WTC11 (cell line): ENCODE measurements around the gene ALDH3B1. TPM values are rescaled to one million over a fixed set of nuclear protein-coding genes. Genes with fewer than 3 reads are reported as not detected.

Experiments used
- ATAC-seq: fragments of 200-7000 bp; cut with Tn5 transposase; 2 replicates; pipeline ENCODE4 v1.10.0; 2021; ENCODE audit warnings: mild to moderate bottlenecking, moderate library complexity
- CTCF ChIA-PET: fragments of 300-600 bp; sonication (Branson Sonifier 250); formaldehyde crosslinking; loops from one replicate; lab custom pipeline; 2021; ENCODE audit warnings: antibody characterized with exemption; lab: Charles Lee
- POLR2A ChIA-PET: fragments of 350-600 bp; sonication (Branson Sonifier 250); formaldehyde crosslinking; loops from one replicate; lab custom pipeline; 2021; ENCODE audit warnings: antibody characterized with exemption; lab: Charles Lee
- DNase-seq: peaks from one replicate; pipeline ENCODE4 v3.0.0; 2021; ENCODE audit warnings: low spot score
- H3K27ac Mint-ChIP-seq: 2 replicates; pipeline ENCODE4 v1.8.0; 2021; ENCODE audit warnings: mixed read lengths
- H3K27me3 Mint-ChIP-seq: 2 replicates; pipeline ENCODE4 v1.8.0; 2021; ENCODE audit warnings: low read depth, mild to moderate bottlenecking, moderate library complexity, mixed read lengths
- H3K36me3 Mint-ChIP-seq: 2 replicates; pipeline ENCODE4 v1.8.0; 2021; ENCODE audit warnings: mixed read lengths
- H3K4me1 Mint-ChIP-seq: 2 replicates; pipeline ENCODE4 v1.8.0; 2022; ENCODE audit warnings: mixed read lengths
- H3K4me3 Mint-ChIP-seq: 2 replicates; pipeline ENCODE4 v1.8.0; 2021; ENCODE audit warnings: mild to moderate bottlenecking, moderate library complexity, mixed read lengths
- H3K9me3 Mint-ChIP-seq: 2 replicates; pipeline ENCODE4 v1.8.0; 2021; ENCODE audit warnings: mixed read lengths
- CREB1 ChIP-seq: sonication (generic); formaldehyde crosslinking; IDR thresholded peaks from 2 replicates; pipeline ENCODE4 v1.8.0; 2023; ENCODE audit warnings: mild to moderate bottlenecking, missing genetic modification reagents
- CREM ChIP-seq: sonication (generic); formaldehyde crosslinking; IDR thresholded peaks from 2 replicates; pipeline ENCODE4 v1.8.1; 2022; ENCODE audit warnings: mild to moderate bottlenecking, missing genetic modification reagents, moderate library complexity
- E2F4 ChIP-seq: sonication (generic); formaldehyde crosslinking; IDR thresholded peaks from 2 replicates; pipeline ENCODE4 v1.8.1; 2022; ENCODE audit warnings: low read depth, mild to moderate bottlenecking, moderate library complexity, missing genetic modification reagents, borderline replicate concordance
- EMX1 ChIP-seq: fragments of 250-450 bp; sonication (Bioruptor Pico); IDR thresholded peaks from 2 replicates; pipeline ENCODE4 v1.8.0; 2021; ENCODE audit warnings: mild to moderate bottlenecking
- ERG ChIP-seq: fragments of 250-450 bp; sonication (Bioruptor Pico); IDR thresholded peaks from 2 replicates; pipeline ENCODE4 v1.8.0; 2021; ENCODE audit warnings: mild to moderate bottlenecking
- ESRRA ChIP-seq: sonication (generic); formaldehyde crosslinking; IDR thresholded peaks from 2 replicates; pipeline ENCODE4 v1.8.1; 2022; ENCODE audit warnings: mild to moderate bottlenecking, missing genetic modification reagents, borderline replicate concordance
- FOXJ3 ChIP-seq: sonication (generic); formaldehyde crosslinking; IDR thresholded peaks from 2 replicates; pipeline ENCODE4 v1.9.0; 2021; ENCODE audit warnings: missing genetic modification reagents, mild to moderate bottlenecking, borderline replicate concordance
- JAZF1 ChIP-seq: fragments of 250-450 bp; sonication (Bioruptor Pico); IDR thresholded peaks from 2 replicates; pipeline ENCODE4 v1.9.0; 2021; ENCODE audit warnings: moderate library complexity, mild to moderate bottlenecking, inconsistent platforms
- NFYB ChIP-seq: sonication (generic); formaldehyde crosslinking; conservative IDR thresholded peaks from 2 replicates; pipeline ENCODE4 v1.8.0; 2022; ENCODE audit warnings: low read depth, missing genetic modification reagents
- NR1H2 ChIP-seq: sonication (generic); formaldehyde crosslinking; IDR thresholded peaks from 2 replicates; pipeline ENCODE4 v1.9.0; 2021; ENCODE audit warnings: mild to moderate bottlenecking, moderate library complexity, missing genetic modification reagents
- NR2C2 ChIP-seq: sonication (generic); formaldehyde crosslinking; IDR thresholded peaks from 2 replicates; pipeline ENCODE4 v1.8.0; 2022; ENCODE audit warnings: mild to moderate bottlenecking, missing genetic modification reagents
- NR3C1 ChIP-seq: sonication (generic); formaldehyde crosslinking; conservative IDR thresholded peaks from 2 replicates; pipeline ENCODE4 v1.8.1; 2023; ENCODE audit warnings: low read depth, mild to moderate bottlenecking, missing genetic modification reagents
- OVOL2 ChIP-seq: fragments of 250-450 bp; sonication (Bioruptor Pico); IDR thresholded peaks from 2 replicates; pipeline ENCODE4 v1.9.0; 2021; ENCODE audit warnings: mild to moderate bottlenecking, borderline replicate concordance
- PRRX2 ChIP-seq: fragments of 250-450 bp; sonication (Bioruptor Pico); IDR thresholded peaks from 2 replicates; pipeline ENCODE4 v1.8.0; 2021; ENCODE audit warnings: mild to moderate bottlenecking
- TEAD1 ChIP-seq: sonication (generic); formaldehyde crosslinking; IDR thresholded peaks from 2 replicates; pipeline ENCODE4 v1.8.0; 2022; ENCODE audit warnings: mild to moderate bottlenecking, missing genetic modification reagents
- ZMAT4 ChIP-seq: fragments of 250-450 bp; sonication (Bioruptor Pico); IDR thresholded peaks from 2 replicates; pipeline ENCODE4 v1.9.0; 2021; ENCODE audit warnings: mild to moderate bottlenecking
- ZSCAN18 ChIP-seq: fragments of 250-450 bp; sonication (Bioruptor Pico); IDR thresholded peaks from 2 replicates; pipeline ENCODE4 v2.1.2; 2022; ENCODE audit warnings: mild to moderate bottlenecking, moderate library complexity
- total RNA-seq: library from RNA; stranded (reverse); gene quantifications from 3 replicates; pipeline ENCODE4 v1.2.3, GENCODE V29; 2021
- TF ChIP-seq, protein P1 (sequence below): fragments of 250-450 bp; sonication (Bioruptor Pico); IDR thresholded peaks from 2 replicates; pipeline ENCODE4 v1.9.0; 2021; ENCODE audit warnings: mild to moderate bottlenecking, borderline replicate concordance
- TF ChIP-seq, protein P2 (sequence below): sonication (generic); formaldehyde crosslinking; IDR thresholded peaks from 2 replicates; pipeline ENCODE4 v1.8.1; 2022; ENCODE audit warnings: mild to moderate bottlenecking, missing genetic modification reagents, moderate library complexity, borderline replicate concordance
- TF ChIP-seq, protein P3 (sequence below): sonication (generic); formaldehyde crosslinking; IDR thresholded peaks from 2 replicates; pipeline ENCODE4 v1.8.1; 2023; ENCODE audit warnings: mild to moderate bottlenecking, missing genetic modification reagents, moderate library complexity

The ALDH3B1 gene
- total RNA-seq, 1 experiment from 2014 or later: 0.46 TPM

- Mint-ChIP-seq H3K27ac (no peak overlapping the region), H3K36me3 (no peaks in the 10 kb centered on the region), H3K4me3 (no peak overlapping the region), H3K9me3 (no peaks in the 10 kb centered on the region), H3K4me1 (peaks cover 31% of the 10 kb centered on the region), H3K27me3 (no peaks in the 10 kb centered on the region; the same call in 1 of the 2 replicates)
- CTCF ChIA-PET: interaction anchor here (1.2 to 2.7 kb wide), 5 partner anchors 13 to 41 kb away, joined by 3 to 12 read pairs (median 3); no protein-coding TSS in a partner anchor
- no peak for DNase-seq
- TF ChIP-seq ZMAT4 (CRISPR knock-in tag) (no peak), ERG (CRISPR knock-in tag) (no peak), JAZF1 (CRISPR knock-in tag) (no peak), ESRRA (no peak), ZSCAN18 (no peak), FOXJ3 (no peak), E2F4 (no peak), OVOL2 (no peak), CREM (CRISPR knock-in tag) (no peak)
- ATAC-seq: no peak
- POLR2A ChIA-PET: no interaction called here
Observed at GRCh38 chr11:68008381-68009337, 1.5 kb upstream of the ALDH3B1 start.

- Mint-ChIP-seq H3K36me3 (no peaks in the 10 kb centered on the region), H3K4me1 (peaks cover 26% of the 10 kb centered on the region), H3K27me3 (no peaks in the 10 kb centered on the region; the same call in 1 of the 2 replicates), H3K9me3 (no peaks in the 10 kb centered on the region), H3K4me3 (no peak overlapping the region), H3K27ac (no peak overlapping the region)
- ATAC-seq (no peak), DNase-seq (no peak)
- ChIA-PET CTCF (interaction anchor here (0.7 to 2.7 kb wide), 11 partner anchors 10 to 199 kb away, joined by 3 to 12 read pairs (median 4); partner anchors contain the start of gene TCIRG1), POLR2A (no interaction called here)
- TF ChIP-seq EMX1 (CRISPR knock-in tag) (no peak), OVOL2 (no peak), NR3C1 (CRISPR knock-in tag) (no peak), NR1H2 (no peak), NFYB (CRISPR knock-in tag) (no peak), TEAD1 (CRISPR knock-in tag) (no peak), CREM (CRISPR knock-in tag) (no peak), PRRX2 (CRISPR knock-in tag) (no peak), CREB1 (no peak), ZMAT4 (CRISPR knock-in tag) (no peak), NR2C2 (CRISPR knock-in tag) (no peak)
- TF ChIP-seq, protein P1, sequence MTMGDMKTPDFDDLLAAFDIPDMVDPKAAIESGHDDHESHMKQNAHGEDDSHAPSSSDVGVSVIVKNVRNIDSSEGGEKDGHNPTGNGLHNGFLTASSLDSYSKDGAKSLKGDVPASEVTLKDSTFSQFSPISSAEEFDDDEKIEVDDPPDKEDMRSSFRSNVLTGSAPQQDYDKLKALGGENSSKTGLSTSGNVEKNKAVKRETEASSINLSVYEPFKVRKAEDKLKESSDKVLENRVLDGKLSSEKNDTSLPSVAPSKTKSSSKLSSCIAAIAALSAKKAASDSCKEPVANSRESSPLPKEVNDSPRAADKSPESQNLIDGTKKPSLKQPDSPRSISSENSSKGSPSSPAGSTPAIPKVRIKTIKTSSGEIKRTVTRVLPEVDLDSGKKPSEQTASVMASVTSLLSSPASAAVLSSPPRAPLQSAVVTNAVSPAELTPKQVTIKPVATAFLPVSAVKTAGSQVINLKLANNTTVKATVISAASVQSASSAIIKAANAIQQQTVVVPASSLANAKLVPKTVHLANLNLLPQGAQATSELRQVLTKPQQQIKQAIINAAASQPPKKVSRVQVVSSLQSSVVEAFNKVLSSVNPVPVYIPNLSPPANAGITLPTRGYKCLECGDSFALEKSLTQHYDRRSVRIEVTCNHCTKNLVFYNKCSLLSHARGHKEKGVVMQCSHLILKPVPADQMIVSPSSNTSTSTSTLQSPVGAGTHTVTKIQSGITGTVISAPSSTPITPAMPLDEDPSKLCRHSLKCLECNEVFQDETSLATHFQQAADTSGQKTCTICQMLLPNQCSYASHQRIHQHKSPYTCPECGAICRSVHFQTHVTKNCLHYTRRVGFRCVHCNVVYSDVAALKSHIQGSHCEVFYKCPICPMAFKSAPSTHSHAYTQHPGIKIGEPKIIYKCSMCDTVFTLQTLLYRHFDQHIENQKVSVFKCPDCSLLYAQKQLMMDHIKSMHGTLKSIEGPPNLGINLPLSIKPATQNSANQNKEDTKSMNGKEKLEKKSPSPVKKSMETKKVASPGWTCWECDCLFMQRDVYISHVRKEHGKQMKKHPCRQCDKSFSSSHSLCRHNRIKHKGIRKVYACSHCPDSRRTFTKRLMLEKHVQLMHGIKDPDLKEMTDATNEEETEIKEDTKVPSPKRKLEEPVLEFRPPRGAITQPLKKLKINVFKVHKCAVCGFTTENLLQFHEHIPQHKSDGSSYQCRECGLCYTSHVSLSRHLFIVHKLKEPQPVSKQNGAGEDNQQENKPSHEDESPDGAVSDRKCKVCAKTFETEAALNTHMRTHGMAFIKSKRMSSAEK (CRISPR knock-in tag): no peak
- TF ChIP-seq, protein P2, sequence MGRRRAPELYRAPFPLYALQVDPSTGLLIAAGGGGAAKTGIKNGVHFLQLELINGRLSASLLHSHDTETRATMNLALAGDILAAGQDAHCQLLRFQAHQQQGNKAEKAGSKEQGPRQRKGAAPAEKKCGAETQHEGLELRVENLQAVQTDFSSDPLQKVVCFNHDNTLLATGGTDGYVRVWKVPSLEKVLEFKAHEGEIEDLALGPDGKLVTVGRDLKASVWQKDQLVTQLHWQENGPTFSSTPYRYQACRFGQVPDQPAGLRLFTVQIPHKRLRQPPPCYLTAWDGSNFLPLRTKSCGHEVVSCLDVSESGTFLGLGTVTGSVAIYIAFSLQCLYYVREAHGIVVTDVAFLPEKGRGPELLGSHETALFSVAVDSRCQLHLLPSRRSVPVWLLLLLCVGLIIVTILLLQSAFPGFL: no peak
- TF ChIP-seq, protein P3, sequence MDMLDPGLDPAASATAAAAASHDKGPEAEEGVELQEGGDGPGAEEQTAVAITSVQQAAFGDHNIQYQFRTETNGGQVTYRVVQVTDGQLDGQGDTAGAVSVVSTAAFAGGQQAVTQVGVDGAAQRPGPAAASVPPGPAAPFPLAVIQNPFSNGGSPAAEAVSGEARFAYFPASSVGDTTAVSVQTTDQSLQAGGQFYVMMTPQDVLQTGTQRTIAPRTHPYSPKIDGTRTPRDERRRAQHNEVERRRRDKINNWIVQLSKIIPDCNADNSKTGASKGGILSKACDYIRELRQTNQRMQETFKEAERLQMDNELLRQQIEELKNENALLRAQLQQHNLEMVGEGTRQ: no peak
Observed at GRCh38 chr11:68009391-68010089, 587 bp upstream of the ALDH3B1 start.
